ENCODE measurements around the gene F12. TPM values are rescaled to one million over a fixed set of nuclear protein-coding genes. Genes with fewer than 3 reads are reported as not detected.

Gene F12
- total and polyA plus RNA-seq, 4 donors = 0.23 to 1.8 (median 0.33) TPM; not detected in 1

DNA sequence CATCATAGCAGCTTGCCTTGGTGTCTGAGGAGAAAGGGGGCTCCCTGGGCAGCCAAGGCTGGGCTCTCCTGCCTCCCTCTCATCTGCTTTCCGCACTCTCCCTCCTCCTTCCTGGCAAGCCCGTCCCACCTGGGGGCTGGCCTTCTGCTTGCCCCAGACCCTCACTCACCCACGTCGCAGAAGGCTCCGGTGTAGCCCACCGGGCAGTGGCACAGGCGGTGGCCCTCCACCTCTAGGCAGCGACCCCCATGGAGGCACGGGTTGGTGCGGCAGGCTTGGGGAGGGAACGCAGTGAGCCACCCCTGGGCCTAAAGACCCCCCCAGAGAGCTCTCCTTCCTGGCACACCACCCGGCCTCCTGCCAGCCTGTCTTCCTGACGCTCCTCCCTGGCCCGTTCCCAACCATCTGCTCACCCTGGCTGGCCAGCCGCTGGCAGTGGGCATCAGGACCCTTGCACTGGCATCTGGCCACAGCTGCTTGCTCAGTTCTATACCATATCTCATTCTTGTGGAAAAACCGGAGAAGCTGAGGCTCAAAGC is 4.7 kb downstream of the F12 start:
- Histone ChIP-seq H3K27ac (ENCODE audit: low read depth in 1 of 2, low read length in 2 of 2) (no peak overlapping the region), H3K9me3 (ENCODE audit: control insufficient read depth, low read length) (no peaks in the 10 kb centered on the region), H3K36me3 (ENCODE audit: control insufficient read depth in 1 of 2, insufficient read depth in 2 of 2, low read length in 1 of 2) (no peaks in the 10 kb centered on the region), H3K4me3 (ENCODE audit: low read length in 2 of 2) (no peak overlapping the region), H3K27me3 (ENCODE audit: control insufficient read depth in 1 of 2, insufficient read depth in 2 of 2, low read length in 1 of 2) (peaks cover 0 to 3% of the 10 kb centered on the region in 2 donors), H3K4me1 (ENCODE audit: control insufficient read depth in 1 of 2, insufficient read depth in 2 of 2, low read length in 2 of 2) (no peaks in the 10 kb centered on the region)
- intact Hi-C loops (cut with DNase I) = loop anchor here in 1 of 2 donors (1.0 kb wide), 1 partner anchor 50 kb away; no protein-coding TSS in a partner anchor
- no peak for ATAC-seq (ENCODE audit: low FRiP score)
- no peak for DNase-seq
- 26 to 32% methylated on average over 13 to 16 of the region's 16 CpGs for WGBS, 2 donors

DNA sequence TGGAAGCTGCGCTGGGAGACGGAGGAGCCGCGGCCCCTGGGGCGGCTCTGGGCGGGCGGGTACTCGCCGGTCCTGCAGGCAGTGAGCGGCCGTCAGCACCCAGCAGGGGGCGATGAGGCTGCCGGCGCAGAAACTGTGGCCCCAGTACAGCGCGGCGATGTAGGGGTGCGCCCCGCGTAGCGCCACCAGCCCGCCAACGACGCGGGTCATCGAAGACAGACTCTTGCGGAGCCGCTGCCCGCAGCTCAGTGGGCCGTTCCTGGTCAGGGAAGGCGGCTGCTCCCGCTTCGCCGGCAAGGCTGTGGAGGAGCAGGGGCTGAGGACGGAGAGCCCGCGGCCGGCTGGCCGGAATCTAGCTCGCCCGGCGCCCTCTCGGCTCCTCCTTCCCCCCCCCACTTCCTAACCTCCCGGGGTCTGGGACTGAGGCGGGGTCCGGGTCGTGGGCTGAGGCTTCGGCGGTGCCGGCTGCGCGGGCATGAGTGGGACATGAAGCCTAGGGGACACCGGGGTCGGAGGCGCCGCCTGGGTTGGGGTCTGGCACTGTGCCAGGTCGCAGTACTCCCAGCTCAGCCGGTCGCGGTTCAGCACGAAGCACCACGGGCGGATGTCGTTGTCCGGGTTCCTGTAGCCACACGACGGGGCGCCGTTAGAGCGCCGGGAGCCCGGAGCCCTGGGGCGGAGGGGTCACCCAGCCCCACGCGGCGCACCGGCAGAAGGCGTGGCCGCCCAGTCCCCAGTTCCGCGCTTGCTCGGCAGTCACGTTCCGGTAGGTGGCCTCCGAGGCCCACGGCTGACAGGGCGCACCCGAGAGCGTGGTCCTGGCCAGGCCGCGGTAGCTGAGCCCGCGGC is 5.3 kb downstream of the F12 start:
- DNase-seq (peak; percentile 90 to 96), ATAC-seq (ENCODE audit: low FRiP score) (peak; percentile 95)
- no peaks in the 10 kb centered on the region for H3K9me3 ChIP-seq (ENCODE audit: control insufficient read depth, low read length)
- no peaks in the 10 kb centered on the region for H3K36me3 ChIP-seq (ENCODE audit: control insufficient read depth in 1 of 2, insufficient read depth in 2 of 2, low read length in 1 of 2)
- peak overlapping the region in 1 of 2 donors; percentile 0 for H3K4me3 ChIP-seq (ENCODE audit: low read length in 2 of 2)
- H3K4me1 ChIP-seq (ENCODE audit: control insufficient read depth in 1 of 2, insufficient read depth in 2 of 2, low read length in 2 of 2) = no peaks in the 10 kb centered on the region
- 0% methylated on average over 84 to 93 of the region's 93 CpGs for WGBS, 2 donors
- peaks cover 0 to 3% of the 10 kb centered on the region in 2 donors for H3K27me3 ChIP-seq (ENCODE audit: control insufficient read depth in 1 of 2, insufficient read depth in 2 of 2, low read length in 1 of 2)
- intact Hi-C loops (cut with DNase I) = loop anchor here in 1 of 2 donors (1.0 kb wide), 1 partner anchor 50 kb away; no protein-coding TSS in a partner anchor
- H3K27ac ChIP-seq (ENCODE audit: low read depth in 1 of 2, low read length in 2 of 2) = no peak overlapping the region

GRCh38 chr5:177403102-177403791 is 6.1 kb downstream of the F12 start:
- Histone ChIP-seq H3K9me3 (ENCODE audit: control insufficient read depth, low read length) (no peaks in the 10 kb centered on the region), H3K27me3 (ENCODE audit: control insufficient read depth in 1 of 2, insufficient read depth in 2 of 2, low read length in 1 of 2) (peaks cover 0 to 3% of the 10 kb centered on the region in 2 donors), H3K36me3 (ENCODE audit: control insufficient read depth in 1 of 2, insufficient read depth in 2 of 2, low read length in 1 of 2) (no peaks in the 10 kb centered on the region), H3K4me3 (ENCODE audit: low read length in 2 of 2) (no peak overlapping the region), H3K4me1 (ENCODE audit: control insufficient read depth in 1 of 2, insufficient read depth in 2 of 2, low read length in 2 of 2) (no peaks in the 10 kb centered on the region), H3K27ac (ENCODE audit: low read depth in 1 of 2, low read length in 2 of 2) (no peak overlapping the region)
- DNase-seq (no peak), ATAC-seq (ENCODE audit: low FRiP score) (peak; percentile 3)
- intact Hi-C loops (cut with DNase I) = no loop called here
- 2% methylated on average over 48 to 61 of the region's 61 CpGs for WGBS, 2 donors

- intact Hi-C loops (cut with DNase I) = no loop called here
- H3K4me1 ChIP-seq (ENCODE audit: control insufficient read depth in 1 of 2, insufficient read depth in 2 of 2, low read length in 2 of 2) = no peaks in the 10 kb centered on the region
- H3K36me3 ChIP-seq (ENCODE audit: control insufficient read depth in 1 of 2, insufficient read depth in 2 of 2, low read length in 1 of 2) = no peaks in the 10 kb centered on the region
- no peak for ATAC-seq (ENCODE audit: low FRiP score)
- no peak overlapping the region for H3K4me3 ChIP-seq (ENCODE audit: low read length in 2 of 2)
- H3K27me3 ChIP-seq (ENCODE audit: control insufficient read depth in 1 of 2, insufficient read depth in 2 of 2, low read length in 1 of 2) = peaks cover 0 to 3% of the 10 kb centered on the region in 2 donors
- WGBS, 2 donors = 4 to 6% methylated on average over 44 to 49 of the region's 49 CpGs
- no peak overlapping the region for H3K27ac ChIP-seq (ENCODE audit: low read depth in 1 of 2, low read length in 2 of 2)
- H3K9me3 ChIP-seq (ENCODE audit: control insufficient read depth, low read length) = no peaks in the 10 kb centered on the region
- peak; percentile 55 to 84 for DNase-seq
These were observed 6.9 kb downstream of the F12 start for GRCh38 chr5:177402271-177403043.

GRCh38 chr5:177399997-177400868 is 9.1 kb downstream of the F12 start, which contains the start of gene PFN3:
TSS of gene PFN3 (minus strand) at chr5:177400661. CDS start at chr5:177400576, 85 bp downstream.
- WGBS, 2 donors = 8 to 11% methylated on average over 89 to 92 of the region's 92 CpGs
- Histone ChIP-seq H3K9me3 (ENCODE audit: control insufficient read depth, low read length) (no peaks in the 10 kb centered on the region), H3K27ac (ENCODE audit: low read depth in 1 of 2, low read length in 2 of 2) (no peak within 1 kb of the TSS), H3K36me3 (ENCODE audit: control insufficient read depth in 1 of 2, insufficient read depth in 2 of 2, low read length in 1 of 2) (no peaks in the 10 kb centered on the region), H3K27me3 (ENCODE audit: control insufficient read depth in 1 of 2, insufficient read depth in 2 of 2, low read length in 1 of 2) (peaks cover 0 to 3% of the 10 kb centered on the region in 2 donors), H3K4me3 (ENCODE audit: low read length in 2 of 2) (no peak within 1 kb of the TSS), H3K4me1 (ENCODE audit: control insufficient read depth in 1 of 2, insufficient read depth in 2 of 2, low read length in 2 of 2) (no peaks in the 10 kb centered on the region)
- intact Hi-C loops (cut with DNase I) = no loop called here
- ATAC-seq (ENCODE audit: low FRiP score) (no peak), DNase-seq (no peak)

DNA sequence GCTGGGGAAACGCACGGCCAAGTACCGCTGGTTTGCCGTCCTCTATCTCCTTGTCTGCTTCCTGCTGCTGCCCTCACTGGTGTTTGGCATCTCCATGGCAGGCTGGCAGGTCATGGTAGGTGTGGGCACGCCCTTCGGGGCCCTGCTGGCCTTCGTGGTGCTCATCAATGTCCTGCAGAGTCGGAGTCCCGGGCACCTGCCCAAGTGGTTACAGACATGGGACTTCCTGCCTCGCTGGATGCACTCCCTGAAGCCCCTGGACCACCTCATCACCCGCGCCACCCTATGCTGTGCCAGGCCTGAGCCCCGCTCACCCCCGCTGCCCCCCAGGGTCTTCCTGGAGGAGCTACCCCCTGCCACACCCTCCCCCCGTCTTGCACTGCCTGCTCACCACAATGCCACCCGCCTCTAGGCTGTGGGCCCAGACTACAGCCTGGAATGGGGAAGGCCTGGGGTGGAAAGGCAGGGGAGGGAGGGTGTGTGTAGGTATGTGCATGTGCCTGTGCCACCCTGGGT is 11.4 kb downstream of the F12 start:
- no peak overlapping the region for H3K27ac ChIP-seq (ENCODE audit: low read depth in 1 of 2, low read length in 2 of 2)
- no peaks in the 10 kb centered on the region for H3K4me1 ChIP-seq (ENCODE audit: control insufficient read depth in 1 of 2, insufficient read depth in 2 of 2, low read length in 2 of 2)
- DNase-seq = no peak
- 89 to 91% methylated on average over 14 to 16 of the region's 16 CpGs for WGBS, 2 donors
- no peaks in the 10 kb centered on the region for H3K9me3 ChIP-seq (ENCODE audit: control insufficient read depth, low read length)
- intact Hi-C loops (cut with DNase I) = no loop called here
- H3K4me3 ChIP-seq (ENCODE audit: low read length in 2 of 2) = no peak overlapping the region
- no peaks in the 10 kb centered on the region for H3K27me3 ChIP-seq (ENCODE audit: control insufficient read depth in 1 of 2, insufficient read depth in 2 of 2, low read length in 1 of 2)
- no peak for ATAC-seq (ENCODE audit: low FRiP score)
- no peaks in the 10 kb centered on the region for H3K36me3 ChIP-seq (ENCODE audit: control insufficient read depth in 1 of 2, insufficient read depth in 2 of 2, low read length in 1 of 2)

GRCh38 chr5:177396807-177397206 is 12.6 kb downstream of the F12 start:
- DNase-seq = no peak
- Histone ChIP-seq H3K4me1 (ENCODE audit: control insufficient read depth in 1 of 2, insufficient read depth in 2 of 2, low read length in 2 of 2) (no peaks in the 10 kb centered on the region), H3K27ac (ENCODE audit: low read depth in 1 of 2, low read length in 2 of 2) (no peak overlapping the region), H3K4me3 (ENCODE audit: low read length in 2 of 2) (no peak overlapping the region), H3K36me3 (ENCODE audit: control insufficient read depth in 1 of 2, insufficient read depth in 2 of 2, low read length in 1 of 2) (no peaks in the 10 kb centered on the region), H3K9me3 (ENCODE audit: control insufficient read depth, low read length) (no peaks in the 10 kb centered on the region), H3K27me3 (ENCODE audit: control insufficient read depth in 1 of 2, insufficient read depth in 2 of 2, low read length in 1 of 2) (no peaks in the 10 kb centered on the region)
- intact Hi-C loops (cut with DNase I) = no loop called here
- WGBS, 2 donors = 89 to 90% methylated on average over 9 to 10 of the region's 10 CpGs
- no peak for ATAC-seq (ENCODE audit: low FRiP score)
